DOHH2 (cell line): ENCODE data around the gene ROR1.

Source experiments
- H3F3A ChIP-seq: fragments of 200-600 bp; sonication (generic), shearing (Covaris generic); 2 replicates; pipeline ENCODE4 v1.6.0; 2016; ENCODE audit warnings: antibody characterized with exemption, mild to moderate bottlenecking; ENCODE audit not compliant: control insufficient read depth, insufficient read depth
- H3K27ac ChIP-seq: fragments of 200-600 bp; sonication (generic); 2 replicates; pipeline ENCODE4 v1.5.1; 2014; ENCODE audit warnings: low read depth, mild to moderate bottlenecking, low read length, moderate library complexity
- H3K27me3 ChIP-seq: fragments of 200-600 bp; sonication (generic); 2 replicates; pipeline ENCODE4 v1.6.1; 2014; ENCODE audit warnings: mild to moderate bottlenecking, low read length, mixed read lengths; ENCODE audit not compliant: control insufficient read depth
- H3K36me3 ChIP-seq: fragments of 200-600 bp; sonication (generic); 2 replicates; pipeline ENCODE4 v1.6.1; 2014; ENCODE audit warnings: mild to moderate bottlenecking, low read length, moderate library complexity, mixed read lengths; ENCODE audit not compliant: control insufficient read depth
- H3K4me1 ChIP-seq: fragments of 200-600 bp; sonication (generic); 2 replicates; pipeline ENCODE4 v1.6.1; 2014; ENCODE audit warnings: mild to moderate bottlenecking, low read length, mixed read lengths; ENCODE audit not compliant: control insufficient read depth
- H3K4me2 ChIP-seq: fragments of 200-600 bp; sonication (generic); 2 replicates; pipeline ENCODE4 v1.6.0; 2014; ENCODE audit warnings: mild to moderate bottlenecking, low read length, moderate library complexity
- H3K4me3 ChIP-seq: fragments of 200-600 bp; sonication (generic); 2 replicates; pipeline ENCODE4 v1.5.1; 2014; ENCODE audit warnings: mild to moderate bottlenecking, low read length, mixed read lengths
- H3K79me2 ChIP-seq: fragments of 200-600 bp; sonication (generic); 2 replicates; pipeline ENCODE4 v1.6.1; 2014; ENCODE audit warnings: mild to moderate bottlenecking, low read length, mixed read lengths; ENCODE audit not compliant: control insufficient read depth
- H3K9me2 ChIP-seq: fragments of 200-600 bp; sonication (generic); replicated peaks from 2 replicates; pipeline ENCODE4 v1.6.1; 2014; ENCODE audit warnings: mild to moderate bottlenecking, low read length, mixed read lengths; ENCODE audit not compliant: control insufficient read depth
- H3K9me3 ChIP-seq: fragments of 200-600 bp; sonication (generic); 2 replicates; pipeline ENCODE4 v1.6.1; 2014; ENCODE audit warnings: antibody characterized with exemption, low read length, mixed read lengths; ENCODE audit not compliant: control insufficient read depth, insufficient read depth
- H4K20me1 ChIP-seq: fragments of 200-600 bp; sonication (generic); 2 replicates; pipeline ENCODE4 v1.6.0; 2014; ENCODE audit warnings: low read depth, mild to moderate bottlenecking, antibody characterized with exemption, low read length, moderate library complexity; ENCODE audit not compliant: control insufficient read depth, insufficient read depth
- CTCF ChIP-seq: fragments of 200-600 bp; sonication (generic); IDR thresholded peaks from one replicate; pipeline ENCODE4 v1.5.1; 2014; ENCODE audit warnings: antibody characterized with exemption, mild to moderate bottlenecking, low read depth, low read length; ENCODE audit not compliant: poor library complexity, severe bottlenecking
- EZH2phosphoT487 ChIP-seq: fragments of 200-600 bp; sonication (generic); IDR thresholded peaks from 2 replicates; pipeline ENCODE4 v1.6.1; 2017; ENCODE audit warnings: borderline replicate concordance, mild to moderate bottlenecking, antibody characterized with exemption, low read length, moderate library complexity, mixed read lengths

ROR1 gene

GRCh38 chr1:63848733-63849132 is 74.9 kb downstream of the ROR1 start:
- no peaks in the 10 kb centered on the region for H3K36me3 ChIP-seq
- no peak overlapping the region for H3K27ac ChIP-seq
- H3K79me2 ChIP-seq, result no peaks in the 10 kb centered on the region
- no peaks in the 10 kb centered on the region for H3K27me3 ChIP-seq
- H4K20me1 ChIP-seq, result no peaks in the 10 kb centered on the region
- no peak overlapping the region for H3K4me3 ChIP-seq
- no peaks in the 10 kb centered on the region for H3K9me2 ChIP-seq
- no peaks in the 10 kb centered on the region for H3K9me3 ChIP-seq
- no peak overlapping the region for H3K4me2 ChIP-seq
- no peaks in the 10 kb centered on the region for H3F3A ChIP-seq
- H3K4me1 ChIP-seq, result no peaks in the 10 kb centered on the region
- no peak for TF ChIP-seq EZH2phosphoT487
- TF ChIP-seq CTCF, result no peak

- Histone ChIP-seq H3K79me2 (no peaks in the 10 kb centered on the region), H3F3A (no peaks in the 10 kb centered on the region), H3K9me3 (no peaks in the 10 kb centered on the region), H3K36me3 (no peaks in the 10 kb centered on the region), H4K20me1 (no peaks in the 10 kb centered on the region), H3K4me3 (no peak overlapping the region), H3K27me3 (no peaks in the 10 kb centered on the region), H3K4me2 (no peak overlapping the region), H3K4me1 (no peaks in the 10 kb centered on the region), H3K9me2 (no peaks in the 10 kb centered on the region), H3K27ac (no peak overlapping the region)
- TF ChIP-seq CTCF (no peak), EZH2phosphoT487 (no peak)
Measured at GRCh38 chr1:63849149-63849548, 75.3 kb downstream of the ROR1 start.

- H3K79me2 ChIP-seq, result no peaks in the 10 kb centered on the region
- no peaks in the 10 kb centered on the region for H3K9me3 ChIP-seq
- H3F3A ChIP-seq, result no peaks in the 10 kb centered on the region
- TF ChIP-seq EZH2phosphoT487 (no peak), CTCF (no peak)
- no peak overlapping the region for H3K4me2 ChIP-seq
- no peak overlapping the region for H3K27ac ChIP-seq
- no peaks in the 10 kb centered on the region for H3K27me3 ChIP-seq
- no peaks in the 10 kb centered on the region for H3K4me1 ChIP-seq
- no peaks in the 10 kb centered on the region for H3K36me3 ChIP-seq
- no peaks in the 10 kb centered on the region for H3K9me2 ChIP-seq
- H3K4me3 ChIP-seq, result no peak overlapping the region
- H4K20me1 ChIP-seq, result no peaks in the 10 kb centered on the region
Measured at GRCh38 chr1:63854091-63854490, 80.3 kb downstream of the ROR1 start.

- Histone ChIP-seq H3K4me3 (no peak overlapping the region), H3K36me3 (no peaks in the 10 kb centered on the region), H3K9me3 (no peaks in the 10 kb centered on the region), H3K27ac (no peak overlapping the region), H3K4me1 (no peaks in the 10 kb centered on the region), H3K9me2 (no peaks in the 10 kb centered on the region), H3K27me3 (no peaks in the 10 kb centered on the region), H4K20me1 (no peaks in the 10 kb centered on the region), H3K79me2 (no peaks in the 10 kb centered on the region), H3K4me2 (no peak overlapping the region), H3F3A (no peaks in the 10 kb centered on the region)
- TF ChIP-seq CTCF (no peak), EZH2phosphoT487 (no peak)
Measured at GRCh38 chr1:63855942-63856341, 82.1 kb downstream of the ROR1 start.
